Measurements from ENCODE around the gene ZNG1F. TPM values are rescaled to one million over a fixed set of nuclear protein-coding genes. Genes with fewer than 3 reads are reported as not detected.
"Not testable (repeated sequence)": the region's sequence is repeated elsewhere in the genome, so short reads cannot be mapped to it uniquely, and the experiment has no call there.

ZNG1F gene
- total RNA-seq (16.7 and 16.8 TPM in 2 replicates), polyA plus RNA-seq (14.0 and 28.6 TPM in 2 replicates), polyA minus RNA-seq (2.1 and 11.1 TPM in 2 replicates)
- 12.2 TPM for total RNA-seq (2013)

GRCh38 chr9:41189217-41189616, at the start of gene ZNG1F:
Gene ZNG1F (minus strand): TSS chr9:41189317. CDS start chr9:41189258, 59 bp downstream.
- WGBS (ENCODE audit: insufficient coverage): no CpG with 5 or more reads among the region's 31 CpGs

GRCh38 chr9:41237110-41237749, 48.1 kb upstream of the ZNG1F start:
- H3K9ac ChIP-seq (ENCODE audit: low read length); ATAC-seq (ENCODE audit: low read depth); H3K27ac Mint-ChIP-seq; intact Hi-C loops (cut with micrococcal nuclease); H3K79me2 ChIP-seq (ENCODE audit: control insufficient read depth, insufficient read depth, low read length); CTCF ChIA-PET; H2AFZ ChIP-seq (ENCODE audit: insufficient read depth, low read depth, low read length, poor library complexity, severe bottlenecking); H3K4me1 Mint-ChIP-seq; H3K4me2 ChIP-seq (replicated peaks; ENCODE audit: low read depth, low read length, poor library complexity, severe bottlenecking); POLR2A ChIA-PET; H3K27me3 ChIP-seq (replicated peaks in 1 of 4; ENCODE audit: control extremely low read depth in 1 of 4, control insufficient read depth in 3 of 4, insufficient read depth in 4 of 4, low read length in 3 of 4); H4K20me1 ChIP-seq (ENCODE audit: control insufficient read depth, insufficient read depth, low read length, poor library complexity, severe bottlenecking); H3K36me3 ChIP-seq (replicated peaks in 1 of 2; ENCODE audit: control extremely low read depth in 1 of 2, control insufficient read depth in 1 of 2, extremely low read depth in 1 of 2, insufficient read depth in 2 of 2, low read length in 1 of 2); H3K4me1 ChIP-seq (ENCODE audit: control insufficient read depth in 2 of 2, insufficient read depth in 2 of 2, low read length in 2 of 2); H3K27me3 Mint-ChIP-seq; H3K9me3 Mint-ChIP-seq (ENCODE audit: insufficient read depth); H3K27ac ChIP-seq (ENCODE audit: low read length in 2 of 2): not testable (repeated sequence)
- WGBS (ENCODE audit: insufficient coverage): 79% methylated on average over 29 of the region's 51 CpGs
- DNase-seq: peak; percentile 67
- H3K4me3 Mint-ChIP-seq: peak overlapping the region; percentile 47
- Histone ChIP-seq H3K4me3 (ENCODE audit: control extremely low read depth in 1 of 5, extremely low read depth in 1 of 5, insufficient read depth in 1 of 5, low read depth in 2 of 5, low read length in 4 of 5) (peak overlapping the region in 2 of 5 experiments; percentile 15 to 40), H3K9me3 (ENCODE audit: control extremely low read depth in 1 of 3, control insufficient read depth in 2 of 3, insufficient read depth in 1 of 3, low read length in 2 of 3) (peaks cover 0 to 25% (median 0%) of the 10 kb centered on the region in 3 donors)

More at GRCh38 chr9:41189217-41189616, at the start of gene ZNG1F:
- H3K9ac ChIP-seq (ENCODE audit: low read length); DNase-seq; H3K79me2 ChIP-seq (ENCODE audit: control insufficient read depth, insufficient read depth, low read length); intact Hi-C loops (cut with micrococcal nuclease); H3K27me3 ChIP-seq (replicated peaks in 1 of 4; ENCODE audit: control extremely low read depth in 1 of 4, control insufficient read depth in 3 of 4, insufficient read depth in 4 of 4, low read length in 3 of 4); H3K27ac Mint-ChIP-seq; CTCF ChIA-PET; H3K4me1 ChIP-seq (ENCODE audit: control insufficient read depth in 2 of 2, insufficient read depth in 2 of 2, low read length in 2 of 2); H3K36me3 ChIP-seq (replicated peaks in 1 of 2; ENCODE audit: control extremely low read depth in 1 of 2, control insufficient read depth in 1 of 2, extremely low read depth in 1 of 2, insufficient read depth in 2 of 2, low read length in 1 of 2); H3K9me3 ChIP-seq (ENCODE audit: control extremely low read depth in 1 of 3, control insufficient read depth in 2 of 3, insufficient read depth in 1 of 3, low read length in 2 of 3); H3K4me3 ChIP-seq (ENCODE audit: control extremely low read depth in 1 of 5, extremely low read depth in 1 of 5, insufficient read depth in 1 of 5, low read depth in 2 of 5, low read length in 4 of 5); H3K4me2 ChIP-seq (replicated peaks; ENCODE audit: low read depth, low read length, poor library complexity, severe bottlenecking); H3K4me1 Mint-ChIP-seq; H3K27ac ChIP-seq (ENCODE audit: low read length in 2 of 2); POLR2A ChIA-PET; H4K20me1 ChIP-seq (ENCODE audit: control insufficient read depth, insufficient read depth, low read length, poor library complexity, severe bottlenecking); H3K4me3 Mint-ChIP-seq; H3K27me3 Mint-ChIP-seq; ATAC-seq (ENCODE audit: low read depth); H2AFZ ChIP-seq (ENCODE audit: insufficient read depth, low read depth, low read length, poor library complexity, severe bottlenecking); H3K9me3 Mint-ChIP-seq (ENCODE audit: insufficient read depth): not testable (repeated sequence)

GRCh38 chr9:41236486-41237109, 47.5 kb upstream of the ZNG1F start:
- H3K27me3 ChIP-seq (replicated peaks in 1 of 4; ENCODE audit: control extremely low read depth in 1 of 4, control insufficient read depth in 3 of 4, insufficient read depth in 4 of 4, low read length in 3 of 4); H3K27ac Mint-ChIP-seq; H3K27me3 Mint-ChIP-seq; H3K4me1 Mint-ChIP-seq; DNase-seq; H3K4me3 Mint-ChIP-seq; ATAC-seq (ENCODE audit: low read depth); intact Hi-C loops (cut with micrococcal nuclease); H3K4me1 ChIP-seq (ENCODE audit: control insufficient read depth in 2 of 2, insufficient read depth in 2 of 2, low read length in 2 of 2); H3K9me3 Mint-ChIP-seq (ENCODE audit: insufficient read depth); H3K79me2 ChIP-seq (ENCODE audit: control insufficient read depth, insufficient read depth, low read length); H2AFZ ChIP-seq (ENCODE audit: insufficient read depth, low read depth, low read length, poor library complexity, severe bottlenecking); H3K4me2 ChIP-seq (replicated peaks; ENCODE audit: low read depth, low read length, poor library complexity, severe bottlenecking); H4K20me1 ChIP-seq (ENCODE audit: control insufficient read depth, insufficient read depth, low read length, poor library complexity, severe bottlenecking); CTCF ChIA-PET; H3K36me3 ChIP-seq (replicated peaks in 1 of 2; ENCODE audit: control extremely low read depth in 1 of 2, control insufficient read depth in 1 of 2, extremely low read depth in 1 of 2, insufficient read depth in 2 of 2, low read length in 1 of 2); H3K9ac ChIP-seq (ENCODE audit: low read length); H3K4me3 ChIP-seq (ENCODE audit: control extremely low read depth in 1 of 5, extremely low read depth in 1 of 5, insufficient read depth in 1 of 5, low read depth in 2 of 5, low read length in 4 of 5); POLR2A ChIA-PET; H3K27ac ChIP-seq (ENCODE audit: low read length in 2 of 2): not testable (repeated sequence)
- WGBS (ENCODE audit: insufficient coverage): 73% methylated on average over 22 of the region's 23 CpGs
- H3K9me3 ChIP-seq (ENCODE audit: control extremely low read depth in 1 of 3, control insufficient read depth in 2 of 3, insufficient read depth in 1 of 3, low read length in 2 of 3): peaks cover 0 to 27% (median 0%) of the 10 kb centered on the region in 3 donors

Measured in B cell (primary cell).